C4-2B (cell line): ENCODE results near the gene GLTP.

Experiments
- ZFX ChIP-seq: fragments of 450-650 bp; IDR thresholded peaks from 2 replicates; pipeline ENCODE4 v1.6.1; 2017
- TF ChIP-seq, protein P1 (sequence below): fragments of 450-650 bp; conservative IDR thresholded peaks from 2 replicates; pipeline ENCODE4 v1.5.1; 2017; ENCODE audit warnings: mild to moderate bottlenecking

DNA sequence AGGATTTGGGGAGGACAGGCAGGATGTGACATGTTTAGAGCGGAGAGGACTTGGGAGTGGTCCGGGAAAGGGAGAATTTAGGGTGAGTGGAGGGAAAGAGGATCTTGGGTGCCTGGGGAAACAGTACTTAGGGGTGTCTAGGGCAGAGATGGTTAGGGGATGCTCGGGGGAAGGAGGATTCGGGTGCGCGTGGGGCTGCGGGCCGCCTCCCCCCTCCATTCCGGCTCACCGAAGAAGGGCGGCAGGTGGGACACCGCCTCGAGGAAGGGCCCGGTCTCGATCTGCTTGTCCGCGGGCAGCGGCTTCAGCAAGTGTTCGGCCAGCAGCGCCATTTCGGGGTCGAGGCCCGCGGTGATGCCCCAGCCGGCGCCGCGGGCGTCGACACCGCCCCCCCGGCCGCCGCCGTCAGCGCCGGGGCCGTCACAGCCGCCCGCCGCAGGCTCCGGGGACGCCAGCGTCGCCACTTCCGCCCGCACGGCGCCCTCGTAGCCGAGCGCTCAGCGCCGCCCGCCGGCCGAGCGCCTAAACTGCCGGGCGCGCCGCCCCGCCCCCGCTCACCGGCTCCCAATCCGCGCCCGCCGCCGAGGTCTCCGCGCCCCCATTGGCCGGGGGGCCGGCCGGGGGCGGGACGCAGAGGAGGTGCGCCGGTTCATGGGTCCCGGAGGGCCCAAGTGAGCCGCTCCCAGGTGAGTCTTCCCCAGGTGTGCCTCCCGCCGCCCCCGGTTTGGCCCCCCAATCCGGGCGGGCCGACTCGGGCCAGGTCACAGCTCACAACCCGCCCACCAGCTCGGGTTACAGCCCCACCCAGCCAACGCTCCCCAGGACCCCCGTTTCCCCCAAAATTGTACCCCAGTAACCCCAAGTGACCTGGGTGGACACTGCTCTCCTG, at the start of gene GLTP:
- TF ChIP-seq ZFX = no peak
- TF ChIP-seq, protein P1, sequence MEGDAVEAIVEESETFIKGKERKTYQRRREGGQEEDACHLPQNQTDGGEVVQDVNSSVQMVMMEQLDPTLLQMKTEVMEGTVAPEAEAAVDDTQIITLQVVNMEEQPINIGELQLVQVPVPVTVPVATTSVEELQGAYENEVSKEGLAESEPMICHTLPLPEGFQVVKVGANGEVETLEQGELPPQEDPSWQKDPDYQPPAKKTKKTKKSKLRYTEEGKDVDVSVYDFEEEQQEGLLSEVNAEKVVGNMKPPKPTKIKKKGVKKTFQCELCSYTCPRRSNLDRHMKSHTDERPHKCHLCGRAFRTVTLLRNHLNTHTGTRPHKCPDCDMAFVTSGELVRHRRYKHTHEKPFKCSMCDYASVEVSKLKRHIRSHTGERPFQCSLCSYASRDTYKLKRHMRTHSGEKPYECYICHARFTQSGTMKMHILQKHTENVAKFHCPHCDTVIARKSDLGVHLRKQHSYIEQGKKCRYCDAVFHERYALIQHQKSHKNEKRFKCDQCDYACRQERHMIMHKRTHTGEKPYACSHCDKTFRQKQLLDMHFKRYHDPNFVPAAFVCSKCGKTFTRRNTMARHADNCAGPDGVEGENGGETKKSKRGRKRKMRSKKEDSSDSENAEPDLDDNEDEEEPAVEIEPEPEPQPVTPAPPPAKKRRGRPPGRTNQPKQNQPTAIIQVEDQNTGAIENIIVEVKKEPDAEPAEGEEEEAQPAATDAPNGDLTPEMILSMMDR = peak; percentile 93
